Measurements from ENCODE around the gene SELPLG.

SELPLG gene

DNA sequence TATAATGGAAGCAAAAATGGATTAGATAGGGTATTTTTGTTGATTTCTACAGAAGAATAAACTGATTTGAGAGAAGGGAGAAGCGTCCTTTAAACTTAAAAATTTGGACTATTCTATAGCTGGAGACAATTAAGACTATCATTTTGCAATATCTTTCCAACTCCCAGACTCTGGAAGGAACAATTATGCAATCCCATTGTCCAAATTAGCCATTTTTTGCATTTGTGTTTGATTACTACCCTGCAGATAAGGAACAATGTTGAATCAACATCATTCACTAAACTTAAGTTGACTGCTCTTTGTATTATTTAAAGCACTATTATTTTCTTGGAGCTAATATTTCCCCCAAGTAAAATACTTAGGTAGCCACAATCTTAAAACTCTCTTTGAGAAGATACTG is 34.8 kb upstream of the SELPLG start:
- peaks cover 16% of the 10 kb centered on the region for H3K79me2 ChIP-seq (ENCODE audit: insufficient read depth, low read length)
- no peak overlapping the region for H3K9ac ChIP-seq (ENCODE audit: low read depth, low read length)
- TF ChIP-seq EZH2 (IDR thresholded peaks at IDR 0.05; ENCODE audit: borderline replicate concordance, low read depth, low read length, severe bottlenecking) = no peak
- TF ChIP-seq, protein P1, sequence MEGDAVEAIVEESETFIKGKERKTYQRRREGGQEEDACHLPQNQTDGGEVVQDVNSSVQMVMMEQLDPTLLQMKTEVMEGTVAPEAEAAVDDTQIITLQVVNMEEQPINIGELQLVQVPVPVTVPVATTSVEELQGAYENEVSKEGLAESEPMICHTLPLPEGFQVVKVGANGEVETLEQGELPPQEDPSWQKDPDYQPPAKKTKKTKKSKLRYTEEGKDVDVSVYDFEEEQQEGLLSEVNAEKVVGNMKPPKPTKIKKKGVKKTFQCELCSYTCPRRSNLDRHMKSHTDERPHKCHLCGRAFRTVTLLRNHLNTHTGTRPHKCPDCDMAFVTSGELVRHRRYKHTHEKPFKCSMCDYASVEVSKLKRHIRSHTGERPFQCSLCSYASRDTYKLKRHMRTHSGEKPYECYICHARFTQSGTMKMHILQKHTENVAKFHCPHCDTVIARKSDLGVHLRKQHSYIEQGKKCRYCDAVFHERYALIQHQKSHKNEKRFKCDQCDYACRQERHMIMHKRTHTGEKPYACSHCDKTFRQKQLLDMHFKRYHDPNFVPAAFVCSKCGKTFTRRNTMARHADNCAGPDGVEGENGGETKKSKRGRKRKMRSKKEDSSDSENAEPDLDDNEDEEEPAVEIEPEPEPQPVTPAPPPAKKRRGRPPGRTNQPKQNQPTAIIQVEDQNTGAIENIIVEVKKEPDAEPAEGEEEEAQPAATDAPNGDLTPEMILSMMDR (IDR thresholded peaks at IDR 0.05; ENCODE audit: borderline replicate concordance, extremely low read depth, low read length, poor library complexity, severe bottlenecking) = no peak
- ATAC-seq (ENCODE audit: insufficient read depth, low read depth) = no peak
- peaks cover 11% of the 10 kb centered on the region; the same call in 1 of the 2 replicates for H3K36me3 ChIP-seq (ENCODE audit: insufficient read depth, low read length)
- no peak overlapping the region for H2AFZ ChIP-seq (ENCODE audit: low read depth, low read length)
- DNase-seq = no peak
- 0 out of 2 replicates have a peak, but pooled peaks cover 3% of the 10 kb centered on the region for H4K20me1 ChIP-seq (ENCODE audit: insufficient read depth, low read length)
- no peaks in the 10 kb centered on the region for H3K9me3 ChIP-seq (ENCODE audit: insufficient read depth, low read length, severe bottlenecking)
- H3K4me2 ChIP-seq (ENCODE audit: insufficient read depth, low read length) = no peak overlapping the region
- no peak overlapping the region for H3K27ac ChIP-seq (ENCODE audit: low read length)
- peaks cover 13% of the 10 kb centered on the region for H3K4me1 ChIP-seq (ENCODE audit: insufficient read depth, low read length)
- H3K4me3 ChIP-seq (ENCODE audit: low read depth in 1 of 2, low read length in 2 of 2) = no peak overlapping the region
- no peaks in the 10 kb centered on the region for H3K27me3 ChIP-seq (ENCODE audit: insufficient read depth, low read length, poor library complexity)

DNA sequence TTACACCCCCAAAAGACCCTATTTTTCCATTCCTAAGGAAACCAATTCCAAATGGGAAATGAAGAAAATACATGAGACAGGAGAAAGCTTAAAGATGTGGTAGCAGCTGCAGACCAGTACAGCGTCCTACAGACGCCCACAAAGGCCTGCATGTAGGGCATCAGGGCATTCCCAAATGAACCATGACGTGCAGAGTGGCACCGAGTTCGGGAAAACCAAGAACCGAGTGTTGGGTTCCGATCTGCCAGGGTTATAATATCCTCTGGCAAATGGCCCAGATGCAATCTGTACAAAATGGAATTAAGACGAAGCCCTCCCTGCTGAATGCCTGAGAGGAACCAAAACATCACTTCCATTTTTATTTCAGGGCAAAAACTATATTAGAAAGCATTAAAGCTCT is 34.4 kb upstream of the SELPLG start:
- Histone ChIP-seq H3K4me1 (ENCODE audit: insufficient read depth, low read length) (peaks cover 13% of the 10 kb centered on the region), H3K9ac (ENCODE audit: low read depth, low read length) (no peak overlapping the region), H3K4me3 (ENCODE audit: low read depth in 1 of 2, low read length in 2 of 2) (no peak overlapping the region), H3K27ac (ENCODE audit: low read length) (no peak overlapping the region), H2AFZ (ENCODE audit: low read depth, low read length) (no peak overlapping the region), H3K9me3 (ENCODE audit: insufficient read depth, low read length, severe bottlenecking) (no peaks in the 10 kb centered on the region), H3K27me3 (ENCODE audit: insufficient read depth, low read length, poor library complexity) (no peaks in the 10 kb centered on the region), H4K20me1 (ENCODE audit: insufficient read depth, low read length) (0 out of 2 replicates have a peak, but pooled peaks cover 3% of the 10 kb centered on the region), H3K79me2 (ENCODE audit: insufficient read depth, low read length) (peaks cover 20% of the 10 kb centered on the region), H3K4me2 (ENCODE audit: insufficient read depth, low read length) (no peak overlapping the region), H3K36me3 (ENCODE audit: insufficient read depth, low read length) (peaks cover 6% of the 10 kb centered on the region; the same call in 1 of the 2 replicates)
- TF ChIP-seq EZH2 (IDR thresholded peaks at IDR 0.05; ENCODE audit: borderline replicate concordance, low read depth, low read length, severe bottlenecking) = no peak
- TF ChIP-seq, protein P1 (IDR thresholded peaks at IDR 0.05; ENCODE audit: borderline replicate concordance, extremely low read depth, low read length, poor library complexity, severe bottlenecking) = no peak
- ATAC-seq (ENCODE audit: insufficient read depth, low read depth) (no peak), DNase-seq (no peak)

DNA sequence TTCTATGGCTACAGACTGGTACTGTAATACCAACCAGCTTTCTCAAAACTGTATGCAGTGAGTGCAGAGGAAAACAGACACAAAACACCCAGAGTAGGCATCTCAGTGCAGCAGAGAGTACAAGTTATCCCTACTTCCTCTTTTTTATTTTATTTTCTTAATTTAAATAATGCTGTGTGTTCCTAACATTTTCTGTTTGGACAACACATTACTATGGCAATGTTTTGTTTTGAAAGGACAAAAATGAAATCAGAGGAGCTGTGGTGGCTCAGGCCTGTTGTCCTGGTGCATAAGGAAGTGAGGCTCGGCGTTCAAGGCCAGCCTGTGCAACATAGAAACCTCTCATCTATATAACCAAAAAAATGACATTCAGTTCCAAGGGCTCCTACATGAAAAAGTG is 33.7 kb upstream of the SELPLG start:
- no peak for TF ChIP-seq EZH2 (IDR thresholded peaks at IDR 0.05; ENCODE audit: borderline replicate concordance, low read depth, low read length, severe bottlenecking)
- TF ChIP-seq, protein P1 (IDR thresholded peaks at IDR 0.05; ENCODE audit: borderline replicate concordance, extremely low read depth, low read length, poor library complexity, severe bottlenecking) = no peak
- Histone ChIP-seq H3K4me3 (ENCODE audit: low read depth in 1 of 2, low read length in 2 of 2) (no peak overlapping the region), H3K4me2 (ENCODE audit: insufficient read depth, low read length) (no peak overlapping the region), H3K9ac (ENCODE audit: low read depth, low read length) (no peak overlapping the region), H3K27me3 (ENCODE audit: insufficient read depth, low read length, poor library complexity) (no peaks in the 10 kb centered on the region), H2AFZ (ENCODE audit: low read depth, low read length) (no peak overlapping the region), H4K20me1 (ENCODE audit: insufficient read depth, low read length) (0 out of 2 replicates have a peak, but pooled peaks cover 3% of the 10 kb centered on the region), H3K36me3 (ENCODE audit: insufficient read depth, low read length) (peaks cover 5% of the 10 kb centered on the region; the same call in 1 of the 2 replicates), H3K27ac (ENCODE audit: low read length) (no peak overlapping the region), H3K79me2 (ENCODE audit: insufficient read depth, low read length) (peaks cover 20% of the 10 kb centered on the region), H3K4me1 (ENCODE audit: insufficient read depth, low read length) (peaks cover 13% of the 10 kb centered on the region), H3K9me3 (ENCODE audit: insufficient read depth, low read length, severe bottlenecking) (no peaks in the 10 kb centered on the region)
- DNase-seq (no peak), ATAC-seq (ENCODE audit: insufficient read depth, low read depth) (no peak)
